GM12878 (cell line): ENCODE measurements around the gene MYH9.

ENCODE experiments used
- CTCF ChIP-seq, 3 experiments: IDR thresholded peaks in 2 of 3; conservative IDR thresholded peaks in 1 of 3; 2 replicates each; pipeline ENCODE4 v1.5.1; 2011; ENCODE audit warnings: low read depth in 3 of 3, low read length in 3 of 3, mild to moderate bottlenecking in 3 of 3, control low read depth in 2 of 3, moderate library complexity in 2 of 3, inconsistent platforms in 1 of 3, mixed read lengths in 1 of 3; ENCODE audit not compliant: control insufficient read depth in 2 of 3, insufficient read depth in 1 of 3; ENCODE audit errors: extremely low read depth in 1 of 3
- EZH2 ChIP-seq: IDR thresholded peaks from 2 replicates; pipeline ENCODE4 v1.6.1; 2012; ENCODE audit warnings: low read depth, mild to moderate bottlenecking, control low read depth, inconsistent platforms, low read length, borderline replicate concordance; ENCODE audit not compliant: control insufficient read depth

- TF ChIP-seq EZH2 (no peak), CTCF (IDR thresholded peaks at IDR 0.05 in 2 of 3, conservative IDR thresholded peaks at IDR 0.05 in 1 of 3; ENCODE audit: control insufficient read depth in 2 of 3, extremely low read depth in 1 of 3, insufficient read depth in 1 of 3, low read depth in 3 of 3, low read length in 3 of 3) (no peak)
These were observed 12.4 kb downstream of the MYH9 start for GRCh38 chr22:36375071-36375980.
